ENCODE results near the gene WARS2. TPM values are rescaled to one million over a fixed set of nuclear protein-coding genes. Genes with fewer than 3 reads are reported as not detected.
A peak's percentile ranks its signal among the peaks of the same experiment; 100 is the strongest.

Gene WARS2
- total RNA-seq, 1 donor from 2014 or later, result 13.5 TPM

DNA sequence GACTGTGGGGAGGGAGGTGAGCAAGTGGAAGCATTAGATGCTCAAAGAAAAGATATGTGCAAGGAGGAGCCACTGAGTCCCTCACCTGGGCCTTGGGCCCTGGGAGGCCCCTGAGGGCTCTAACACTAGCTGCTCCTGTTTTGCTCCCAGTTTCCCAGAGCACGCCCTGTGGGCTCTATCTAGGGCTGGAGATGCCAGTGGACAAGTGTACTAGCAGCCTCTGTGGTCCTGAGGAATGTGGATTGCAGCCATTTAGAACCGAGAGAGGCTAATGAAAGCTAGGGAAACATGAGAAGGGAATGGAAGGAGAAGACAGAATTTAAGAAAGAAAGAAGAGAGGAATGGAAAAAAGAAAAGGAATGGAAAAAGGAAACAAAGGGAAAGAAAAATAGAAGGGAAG lies 142.3 kb downstream of the WARS2 start:
- TF ChIP-seq, protein P1, sequence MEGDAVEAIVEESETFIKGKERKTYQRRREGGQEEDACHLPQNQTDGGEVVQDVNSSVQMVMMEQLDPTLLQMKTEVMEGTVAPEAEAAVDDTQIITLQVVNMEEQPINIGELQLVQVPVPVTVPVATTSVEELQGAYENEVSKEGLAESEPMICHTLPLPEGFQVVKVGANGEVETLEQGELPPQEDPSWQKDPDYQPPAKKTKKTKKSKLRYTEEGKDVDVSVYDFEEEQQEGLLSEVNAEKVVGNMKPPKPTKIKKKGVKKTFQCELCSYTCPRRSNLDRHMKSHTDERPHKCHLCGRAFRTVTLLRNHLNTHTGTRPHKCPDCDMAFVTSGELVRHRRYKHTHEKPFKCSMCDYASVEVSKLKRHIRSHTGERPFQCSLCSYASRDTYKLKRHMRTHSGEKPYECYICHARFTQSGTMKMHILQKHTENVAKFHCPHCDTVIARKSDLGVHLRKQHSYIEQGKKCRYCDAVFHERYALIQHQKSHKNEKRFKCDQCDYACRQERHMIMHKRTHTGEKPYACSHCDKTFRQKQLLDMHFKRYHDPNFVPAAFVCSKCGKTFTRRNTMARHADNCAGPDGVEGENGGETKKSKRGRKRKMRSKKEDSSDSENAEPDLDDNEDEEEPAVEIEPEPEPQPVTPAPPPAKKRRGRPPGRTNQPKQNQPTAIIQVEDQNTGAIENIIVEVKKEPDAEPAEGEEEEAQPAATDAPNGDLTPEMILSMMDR (IDR thresholded peaks at IDR 0.05), result no peak
- TF ChIP-seq EZH2phosphoT487 (IDR thresholded peaks at IDR 0.05) (no peak), EZH2 (IDR thresholded peaks at IDR 0.05) (no peak)
- no peak overlapping the region for H3K27ac Mint-ChIP-seq
- H3K36me3 ChIP-seq, result no peaks in the 10 kb centered on the region
- no peaks in the 10 kb centered on the region for H3F3A ChIP-seq (ENCODE audit: low read depth)
- no peak overlapping the region for H3K4me3 Mint-ChIP-seq
- H3K9me3 Mint-ChIP-seq, result peaks cover 8% of the 10 kb centered on the region
- peaks cover 100% of the 10 kb centered on the region for H3K27me3 ChIP-seq
- H2AFZ ChIP-seq (replicated peaks), result no peak overlapping the region
- H3K27ac ChIP-seq, result no peak overlapping the region
- peaks cover 27% of the 10 kb centered on the region for H3K4me1 Mint-ChIP-seq
- no peak for DNase-seq (ENCODE audit: low spot score)
- H3K4me2 ChIP-seq, result no peak overlapping the region
- H3K4me1 ChIP-seq, result no peaks in the 10 kb centered on the region
- H3K36me3 Mint-ChIP-seq, result no peaks in the 10 kb centered on the region
- H3K79me2 ChIP-seq (ENCODE audit: low read depth), result no peaks in the 10 kb centered on the region
- H3K4me3 ChIP-seq, result no peak overlapping the region
- H4K20me1 ChIP-seq (ENCODE audit: low read depth), result peaks cover 21% of the 10 kb centered on the region
- H3K9me3 ChIP-seq (ENCODE audit: low read depth), result no peaks in the 10 kb centered on the region
- no peak overlapping the region for H3K9ac ChIP-seq
- H3K27me3 Mint-ChIP-seq (ENCODE audit: insufficient read depth, low read depth), result peaks cover 91% of the 10 kb centered on the region

DNA sequence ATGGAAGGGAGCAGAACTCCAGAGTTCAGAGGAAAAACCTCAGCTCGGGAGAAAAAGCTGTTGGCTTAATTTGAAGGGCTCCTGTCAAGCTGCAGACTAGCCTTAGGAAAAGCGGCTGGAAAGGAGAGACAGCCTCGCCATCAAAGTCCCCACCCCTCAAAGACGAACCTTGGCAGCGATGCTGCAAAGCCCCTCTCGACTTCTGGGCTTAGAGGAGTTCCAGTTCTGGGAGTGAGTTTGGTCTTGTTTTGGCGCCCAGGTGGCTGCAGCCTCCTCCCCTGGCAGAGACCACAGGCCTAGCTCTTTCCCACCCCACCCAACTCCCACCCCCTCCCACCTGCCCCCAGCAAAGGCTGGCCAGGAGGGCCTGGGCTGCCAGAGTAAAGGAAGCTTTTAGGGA lies 143.2 kb downstream of the WARS2 start:
- H3K9me3 ChIP-seq (ENCODE audit: low read depth), result no peaks in the 10 kb centered on the region
- no peak overlapping the region for H3K4me3 ChIP-seq
- Mint-ChIP-seq H3K36me3 (no peaks in the 10 kb centered on the region), H3K4me1 (peaks cover 28% of the 10 kb centered on the region), H3K27me3 (ENCODE audit: insufficient read depth, low read depth) (peaks cover 88% of the 10 kb centered on the region), H3K27ac (no peak overlapping the region), H3K9me3 (peaks cover 4% of the 10 kb centered on the region), H3K4me3 (no peak overlapping the region)
- TF ChIP-seq, protein P1 (IDR thresholded peaks at IDR 0.05), result no peak
- TF ChIP-seq EZH2 (IDR thresholded peaks at IDR 0.05), result no peak
- TF ChIP-seq EZH2phosphoT487 (IDR thresholded peaks at IDR 0.05), result no peak
- no peak overlapping the region for H3K4me2 ChIP-seq
- no peaks in the 10 kb centered on the region for H3K79me2 ChIP-seq (ENCODE audit: low read depth)
- DNase-seq (ENCODE audit: low spot score), result no peak
- no peak overlapping the region for H3K9ac ChIP-seq
- H3K27ac ChIP-seq, result no peak overlapping the region
- no peaks in the 10 kb centered on the region for H3K4me1 ChIP-seq
- no peaks in the 10 kb centered on the region for H3F3A ChIP-seq (ENCODE audit: low read depth)
- peaks cover 27% of the 10 kb centered on the region for H4K20me1 ChIP-seq (ENCODE audit: low read depth)
- no peak overlapping the region for H2AFZ ChIP-seq (replicated peaks)
- peaks cover 100% of the 10 kb centered on the region for H3K27me3 ChIP-seq
- no peaks in the 10 kb centered on the region for H3K36me3 ChIP-seq

DNA sequence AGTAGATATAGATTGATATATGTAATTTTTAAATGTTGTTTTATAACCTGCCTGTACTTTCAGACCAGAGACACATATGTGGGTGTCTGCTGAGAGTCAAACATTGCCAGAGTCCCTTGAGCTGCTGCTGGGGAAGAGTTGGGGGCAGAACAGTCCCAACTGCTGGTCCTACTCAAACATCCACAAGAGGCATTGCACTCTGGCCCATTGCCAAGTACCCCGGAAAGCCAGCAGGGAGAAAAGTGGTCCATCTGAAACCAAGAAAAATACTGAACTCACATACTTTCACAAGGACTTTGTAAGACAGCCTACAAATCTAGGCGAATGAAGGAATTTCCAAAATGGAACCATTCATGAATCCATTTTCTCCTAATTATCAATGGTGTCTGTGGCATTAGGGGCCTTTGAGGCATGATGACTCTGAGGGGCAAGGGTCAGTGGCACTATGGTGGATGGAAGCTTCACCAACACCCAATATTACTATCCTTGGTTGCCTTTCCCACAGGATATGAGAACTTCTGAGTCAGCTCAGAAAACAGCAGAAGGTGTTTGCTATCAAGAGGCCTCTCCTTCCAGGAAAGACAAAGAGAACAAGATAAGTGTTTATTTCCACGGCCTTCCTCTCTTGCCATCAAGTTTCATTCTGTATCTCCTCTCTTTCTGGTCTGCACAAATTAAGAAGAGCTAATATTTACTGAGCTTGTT lies 145.0 kb downstream of the WARS2 start:
- no peaks in the 10 kb centered on the region for H3K79me2 ChIP-seq (ENCODE audit: low read depth)
- H3K4me3 Mint-ChIP-seq, result no peak overlapping the region
- peaks cover 90% of the 10 kb centered on the region for H3K27me3 Mint-ChIP-seq (ENCODE audit: insufficient read depth, low read depth)
- no peak for DNase-seq (ENCODE audit: low spot score)
- H3K9me3 Mint-ChIP-seq, result peaks cover 5% of the 10 kb centered on the region
- H3K36me3 ChIP-seq, result no peaks in the 10 kb centered on the region
- no peak overlapping the region for H3K27ac ChIP-seq
- no peak overlapping the region for H3K4me3 ChIP-seq
- H3K27ac Mint-ChIP-seq, result no peak overlapping the region
- H3K9ac ChIP-seq, result no peak overlapping the region
- H3K4me1 Mint-ChIP-seq, result peaks cover 19% of the 10 kb centered on the region
- H3K4me2 ChIP-seq, result no peak overlapping the region
- no peak overlapping the region for H2AFZ ChIP-seq (replicated peaks)
- TF ChIP-seq EZH2phosphoT487 (IDR thresholded peaks at IDR 0.05) (no peak), EZH2 (IDR thresholded peaks at IDR 0.05) (peak; percentile 3)
- TF ChIP-seq, protein P1 (IDR thresholded peaks at IDR 0.05), result no peak
- H3K27me3 ChIP-seq, result peaks cover 100% of the 10 kb centered on the region
- no peaks in the 10 kb centered on the region for H3K9me3 ChIP-seq (ENCODE audit: low read depth)
- H3K4me1 ChIP-seq, result no peaks in the 10 kb centered on the region
- no peaks in the 10 kb centered on the region for H3K36me3 Mint-ChIP-seq
- H3F3A ChIP-seq (ENCODE audit: low read depth), result no peaks in the 10 kb centered on the region
- peaks cover 29% of the 10 kb centered on the region for H4K20me1 ChIP-seq (ENCODE audit: low read depth)

Data from neural progenitor cell (in vitro differentiated cells).